ENCODE measurements around the gene CFAP20DC. TPM values are rescaled to one million over a fixed set of nuclear protein-coding genes. Genes with fewer than 3 reads are reported as not detected.
"Not testable (repeated sequence)": the region's sequence is repeated elsewhere in the genome, so short reads cannot be mapped to it uniquely, and the experiment has no call there.

Gene CFAP20DC
- total RNA-seq, 1 donor from 2014 or later: 8.0 TPM

GRCh38 chr3:58973796-58974195, 76.0 kb downstream of the CFAP20DC start:
- H3K27me3 Mint-ChIP-seq: no peaks in the 10 kb centered on the region
- DNase-seq (ENCODE audit: low spot score, unreplicated experiment): no peak
- no peak overlapping the region for H3K27ac Mint-ChIP-seq
- H3K36me3 Mint-ChIP-seq (ENCODE audit: insufficient read depth): no peaks in the 10 kb centered on the region
- no peak for TF ChIP-seq CTCF (IDR thresholded peaks at IDR 0.05; ENCODE audit: unreplicated experiment)
- peaks cover 2% of the 10 kb centered on the region for H3K4me1 Mint-ChIP-seq (ENCODE audit: low read depth)
- H3K4me3 Mint-ChIP-seq (ENCODE audit: low read depth): no peak overlapping the region
- H3K9me3 Mint-ChIP-seq (ENCODE audit: low read depth): no peaks in the 10 kb centered on the region

GRCh38 chr3:58967866-58968265, 82.0 kb downstream of the CFAP20DC start:
- not testable (repeated sequence) for H3K27me3 Mint-ChIP-seq; H3K9me3 Mint-ChIP-seq (ENCODE audit: low read depth); H3K27ac Mint-ChIP-seq; H3K36me3 Mint-ChIP-seq (ENCODE audit: insufficient read depth); H3K4me3 Mint-ChIP-seq (ENCODE audit: low read depth); H3K4me1 Mint-ChIP-seq (ENCODE audit: low read depth); DNase-seq (ENCODE audit: low spot score, unreplicated experiment)

GRCh38 chr3:58965865-58966264, 84.0 kb downstream of the CFAP20DC start:
- no peak for TF ChIP-seq CTCF (IDR thresholded peaks at IDR 0.05; ENCODE audit: unreplicated experiment)
- Mint-ChIP-seq H3K4me3 (ENCODE audit: low read depth) (no peak overlapping the region), H3K9me3 (ENCODE audit: low read depth) (peaks cover 2% of the 10 kb centered on the region), H3K4me1 (ENCODE audit: low read depth) (no peaks in the 10 kb centered on the region), H3K36me3 (ENCODE audit: insufficient read depth) (peaks cover 3% of the 10 kb centered on the region), H3K27me3 (no peaks in the 10 kb centered on the region), H3K27ac (no peak overlapping the region)
- DNase-seq (ENCODE audit: low spot score, unreplicated experiment): no peak

GRCh38 chr3:58963928-58964503, 85.8 kb downstream of the CFAP20DC start:
- no peak for TF ChIP-seq CTCF (IDR thresholded peaks at IDR 0.05; ENCODE audit: unreplicated experiment)
- DNase-seq (ENCODE audit: low spot score, unreplicated experiment): no peak
- Mint-ChIP-seq H3K4me1 (ENCODE audit: low read depth) (no peaks in the 10 kb centered on the region), H3K36me3 (ENCODE audit: insufficient read depth) (peaks cover 6% of the 10 kb centered on the region), H3K9me3 (ENCODE audit: low read depth) (peaks cover 4% of the 10 kb centered on the region), H3K27me3 (no peaks in the 10 kb centered on the region), H3K4me3 (ENCODE audit: low read depth) (no peak overlapping the region), H3K27ac (no peak overlapping the region)

GRCh38 chr3:58962816-58963215, 87.0 kb downstream of the CFAP20DC start:
- peaks cover 6% of the 10 kb centered on the region for H3K36me3 Mint-ChIP-seq (ENCODE audit: insufficient read depth)
- H3K27ac Mint-ChIP-seq: no peak overlapping the region

More at GRCh38 chr3:58962816-58963215, 87.0 kb downstream of the CFAP20DC start:
- Mint-ChIP-seq H3K27me3 (no peaks in the 10 kb centered on the region), H3K9me3 (ENCODE audit: low read depth) (peaks cover 4% of the 10 kb centered on the region), H3K4me3 (ENCODE audit: low read depth) (no peak overlapping the region), H3K4me1 (ENCODE audit: low read depth) (no peaks in the 10 kb centered on the region)
- no peak for DNase-seq (ENCODE audit: low spot score, unreplicated experiment)
- no peak for TF ChIP-seq CTCF (IDR thresholded peaks at IDR 0.05; ENCODE audit: unreplicated experiment)

Measured in progenitor cell of endocrine pancreas (in vitro differentiated cells).